ENCODE data around the gene ABLIM1. TPM values are rescaled to one million over a fixed set of nuclear protein-coding genes. Genes with fewer than 3 reads are reported as not detected.

Gene ABLIM1
- total RNA-seq, 4 donors from 2014 or later = 156 to 278 (median 213) TPM

- no peaks in the 10 kb centered on the region for H3K36me3 ChIP-seq
- H3K9me3 ChIP-seq = no peaks in the 10 kb centered on the region
- H3K4me1 ChIP-seq = peaks cover 3% of the 10 kb centered on the region
- H3K4me3 ChIP-seq = no peak overlapping the region
- H3K27ac ChIP-seq = no peak overlapping the region
- H3K27me3 ChIP-seq = no peaks in the 10 kb centered on the region
- DNase-seq (ENCODE audit: low spot score in 2 of 2) = no peak
- WGBS = 84% methylated on average over 5 of the region's 5 CpGs
- no peak for TF ChIP-seq POLR2AphosphoS5 (IDR thresholded peaks at IDR 0.05)
- no peak for TF ChIP-seq EP300 (IDR thresholded peaks at IDR 0.05)
- TF ChIP-seq POLR2A (IDR thresholded peaks at IDR 0.05) = no peak
- no peak for TF ChIP-seq CTCF (IDR thresholded peaks at IDR 0.05)
These were observed 4.7 kb upstream of the ABLIM1 start for GRCh38 chr10:114662646-114663217.

DNA sequence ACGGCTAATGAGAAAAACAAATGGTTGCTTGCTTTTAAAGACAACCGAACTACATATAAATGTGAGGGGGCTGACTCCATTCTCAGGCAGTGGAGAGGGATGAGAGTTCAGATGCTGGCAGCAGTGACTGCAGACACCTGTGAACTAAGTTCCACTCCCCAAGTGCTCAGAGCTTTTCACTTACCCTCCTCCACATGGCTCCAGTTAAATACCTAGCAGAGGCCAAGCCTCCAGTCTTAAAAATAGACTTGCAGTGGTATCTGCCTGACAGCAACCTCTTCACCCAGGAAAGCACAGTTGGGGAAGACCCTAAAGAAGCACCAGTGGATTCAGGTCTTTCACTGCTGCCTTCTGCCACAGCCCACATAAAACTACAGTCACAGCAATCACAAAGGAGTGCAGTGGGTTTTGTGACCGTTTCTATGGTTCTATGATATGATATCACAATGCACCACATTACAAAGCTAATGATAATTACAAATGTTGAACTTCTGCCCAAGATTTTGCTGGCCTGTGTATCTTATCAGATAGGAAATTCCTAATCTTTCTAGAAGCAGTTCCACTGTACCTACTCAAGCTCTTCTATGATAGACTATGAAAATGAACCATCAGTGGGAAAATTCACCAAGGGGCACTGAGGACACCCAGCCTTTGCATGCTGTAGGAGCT, 3.3 kb upstream of the ABLIM1 start:
- Histone ChIP-seq H3K9me3 (no peaks in the 10 kb centered on the region), H3K4me1 (peaks cover 3% of the 10 kb centered on the region), H3K27me3 (no peaks in the 10 kb centered on the region), H3K36me3 (no peaks in the 10 kb centered on the region), H3K4me3 (no peak overlapping the region), H3K27ac (no peak overlapping the region)
- 92% methylated on average over 3 of the region's 3 CpGs for WGBS
- DNase-seq (ENCODE audit: low spot score in 2 of 2) = no peak
- no peak for TF ChIP-seq POLR2A (IDR thresholded peaks at IDR 0.05)
- TF ChIP-seq EP300 (IDR thresholded peaks at IDR 0.05) = no peak
- TF ChIP-seq POLR2AphosphoS5 (IDR thresholded peaks at IDR 0.05) = no peak
- no peak for TF ChIP-seq CTCF (IDR thresholded peaks at IDR 0.05)

DNA sequence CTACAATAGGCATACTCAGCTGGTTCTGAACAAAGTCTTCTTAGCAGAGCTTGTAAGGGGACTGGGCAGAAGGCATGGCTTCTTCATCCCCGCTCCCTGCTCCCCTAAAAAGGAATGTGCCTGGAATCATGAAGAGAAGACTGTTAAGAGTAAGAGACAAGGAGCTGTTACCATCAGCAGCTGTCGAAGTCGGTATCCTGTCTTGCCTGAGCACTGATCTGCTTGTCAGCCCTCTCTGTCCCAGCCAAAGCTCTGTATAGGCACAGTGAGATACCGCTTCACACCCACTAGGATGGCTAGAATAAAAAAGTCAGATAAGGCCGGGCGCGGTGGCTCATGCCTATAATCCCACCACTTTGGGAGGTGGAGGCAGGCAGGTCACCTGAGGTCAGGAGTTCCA, 2.4 kb downstream of the ABLIM1 start:
- H3K9me3 ChIP-seq = no peaks in the 10 kb centered on the region
- no peaks in the 10 kb centered on the region for H3K27me3 ChIP-seq
- H3K4me1 ChIP-seq = peaks cover 16% of the 10 kb centered on the region
- H3K4me3 ChIP-seq = no peak overlapping the region
- 93% methylated on average over 7 of the region's 7 CpGs for WGBS
- TF ChIP-seq POLR2AphosphoS5 (IDR thresholded peaks at IDR 0.05) = no peak
- no peak for TF ChIP-seq EP300 (IDR thresholded peaks at IDR 0.05)
- no peak for TF ChIP-seq CTCF (IDR thresholded peaks at IDR 0.05)
- no peak for TF ChIP-seq POLR2A (IDR thresholded peaks at IDR 0.05)
- DNase-seq (ENCODE audit: low spot score in 2 of 2) = no peak
- no peaks in the 10 kb centered on the region for H3K36me3 ChIP-seq
- H3K27ac ChIP-seq = no peak overlapping the region

- WGBS = 69% methylated on average over 3 of the region's 3 CpGs
These were observed 3.1 kb downstream of the ABLIM1 start for GRCh38 chr10:114654822-114655575.

More at GRCh38 chr10:114654822-114655575, 3.1 kb downstream of the ABLIM1 start:
- Histone ChIP-seq H3K27ac (no peak overlapping the region), H3K36me3 (no peaks in the 10 kb centered on the region), H3K4me1 (peaks cover 16% of the 10 kb centered on the region), H3K4me3 (no peak overlapping the region), H3K27me3 (no peaks in the 10 kb centered on the region), H3K9me3 (no peaks in the 10 kb centered on the region)
- TF ChIP-seq POLR2AphosphoS5 (IDR thresholded peaks at IDR 0.05) (no peak), CTCF (IDR thresholded peaks at IDR 0.05) (no peak), EP300 (IDR thresholded peaks at IDR 0.05) (no peak), POLR2A (IDR thresholded peaks at IDR 0.05) (no peak)
- no peak for DNase-seq (ENCODE audit: low spot score in 2 of 2)

Measured in suprapubic skin (tissue), 4 donors.